Measurements from ENCODE around the gene DDA1. TPM values are rescaled to one million over a fixed set of nuclear protein-coding genes. Genes with fewer than 3 reads are reported as not detected.

Gene DDA1
- total RNA-seq, 4 donors from 2014 or later: 13.2 to 58.5 (median 19.9) TPM

DNA sequence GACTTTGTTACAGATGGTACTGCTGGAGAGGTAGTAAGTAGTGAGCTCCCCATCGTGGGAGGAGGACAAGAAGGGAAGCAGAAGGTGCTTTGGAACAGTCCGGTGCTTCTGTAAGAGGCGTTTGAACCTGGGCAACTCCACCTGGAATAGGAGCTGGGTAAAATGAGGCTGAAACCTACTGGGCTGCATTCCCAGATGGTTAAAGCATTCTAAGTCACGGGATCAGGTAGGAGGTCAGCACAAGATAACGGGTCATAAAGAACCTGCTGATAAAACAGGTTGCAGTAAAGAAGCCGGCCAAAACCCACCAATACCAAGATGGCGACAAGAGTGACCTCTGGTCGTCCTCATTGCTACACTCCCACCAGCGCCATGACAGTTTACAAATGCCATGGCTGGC, 22.6 kb upstream of the DDA1 start:
- TF ChIP-seq EP300 (IDR thresholded peaks at IDR 0.05): no peak
- TF ChIP-seq POLR2A (IDR thresholded peaks at IDR 0.05): no peak
- no peak for TF ChIP-seq POLR2AphosphoS5 (IDR thresholded peaks at IDR 0.05)
- TF ChIP-seq CTCF (IDR thresholded peaks at IDR 0.05): no peak
- H3K36me3 ChIP-seq: no peaks in the 10 kb centered on the region
- no peak overlapping the region for H3K27ac ChIP-seq
- H3K4me1 ChIP-seq: peaks cover 0 to 20% (median 11%) of the 10 kb centered on the region in 3 donors
- no peaks in the 10 kb centered on the region for H3K9me3 ChIP-seq
- H3K4me3 ChIP-seq: no peak overlapping the region
- peaks cover 17% of the 10 kb centered on the region for H3K27me3 ChIP-seq
- no peak for ATAC-seq
- 85% methylated on average over 7 of the region's 9 CpGs; no CpG with 5 or more reads in 1 of the 2 donors for WGBS, 2 donors (ENCODE audit: low coverage in 1 of 2)

DNA sequence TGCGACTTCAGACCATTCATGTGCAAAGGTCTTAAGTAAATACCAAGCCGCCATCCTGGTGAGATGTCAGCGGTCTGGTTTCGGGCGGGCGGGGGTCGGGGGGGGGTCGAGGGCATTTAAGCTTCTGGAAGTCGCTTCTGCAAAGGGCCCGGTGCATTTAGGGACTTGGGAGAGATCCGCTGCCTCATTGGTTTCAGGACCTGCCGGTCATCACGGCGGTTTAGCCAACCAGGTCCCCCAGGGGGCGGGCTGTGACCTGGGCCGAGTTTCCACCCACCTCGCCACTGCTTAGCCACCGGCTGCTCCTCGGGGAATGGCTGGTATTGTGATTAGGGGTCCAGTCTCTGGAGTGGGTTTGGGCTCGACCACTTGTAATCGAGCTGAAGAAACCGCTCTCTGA, 19.9 kb upstream of the DDA1 start:
- Histone ChIP-seq H3K36me3 (peaks cover 0 to 5% of the 10 kb centered on the region in 2 donors), H3K27ac (no peak overlapping the region), H3K9me3 (no peaks in the 10 kb centered on the region), H3K4me3 (no peak overlapping the region), H3K4me1 (peaks cover 0 to 36% (median 7%) of the 10 kb centered on the region in 3 donors), H3K27me3 (no peaks in the 10 kb centered on the region)
- ATAC-seq: peak; percentile 39
- 8 to 11% methylated on average over 3 to 10 of the region's 22 CpGs for WGBS, 2 donors (ENCODE audit: low coverage in 1 of 2)
- TF ChIP-seq CTCF (IDR thresholded peaks at IDR 0.05) (peak in 3 of 4 experiments; percentile 7 to 33 (median 19)), POLR2AphosphoS5 (IDR thresholded peaks at IDR 0.05) (no peak)

GRCh38 chr19:17292301-17293074, 16.9 kb upstream of the DDA1 start:
- ATAC-seq: peak; percentile 94
- H3K27me3 ChIP-seq: no peaks in the 10 kb centered on the region
- H3K4me3 ChIP-seq: peak overlapping the region; percentile 28 to 58
- H3K27ac ChIP-seq: peak overlapping the region; percentile 15 to 91 (median 84)
- H3K4me1 ChIP-seq: peaks cover 0 to 36% (median 7%) of the 10 kb centered on the region in 3 donors
- no peak for TF ChIP-seq POLR2A (IDR thresholded peaks at IDR 0.05)
- TF ChIP-seq CTCF (IDR thresholded peaks at IDR 0.05): peak in 3 of 4 experiments; percentile 68 to 72 (median 72)
- peak; percentile 29 for TF ChIP-seq POLR2AphosphoS5 (IDR thresholded peaks at IDR 0.05)
- peaks cover 0 to 20% of the 10 kb centered on the region in 2 donors for H3K36me3 ChIP-seq
- WGBS, 2 donors (ENCODE audit: low coverage in 1 of 2): 0% methylated on average over 4 of the region's 46 CpGs; no CpG with 5 or more reads in 1 of the 2 donors
- H3K9me3 ChIP-seq: no peaks in the 10 kb centered on the region

- no peak for ATAC-seq
- peak overlapping the region in 2 of 4 donors; percentile 54 to 86 for H3K27ac ChIP-seq
- WGBS, 2 donors (ENCODE audit: low coverage in 1 of 2): 90% methylated on average over 8 to 13 of the region's 14 CpGs
- peaks cover 0 to 29% of the 10 kb centered on the region in 2 donors for H3K36me3 ChIP-seq
- H3K4me3 ChIP-seq: no peak overlapping the region
- peaks cover 0 to 36% (median 7%) of the 10 kb centered on the region in 3 donors for H3K4me1 ChIP-seq
- TF ChIP-seq CTCF (IDR thresholded peaks at IDR 0.05) (no peak), EP300 (IDR thresholded peaks at IDR 0.05) (no peak), POLR2A (IDR thresholded peaks at IDR 0.05) (no peak), POLR2AphosphoS5 (IDR thresholded peaks at IDR 0.05) (no peak)
- H3K9me3 ChIP-seq: no peaks in the 10 kb centered on the region
- no peaks in the 10 kb centered on the region for H3K27me3 ChIP-seq
Measured at GRCh38 chr19:17293605-17294004, 15.8 kb upstream of the DDA1 start.
